IPS DF 6.9 (cell line): ENCODE data around the gene ARMC7.
"Not testable (repeated sequence)": the region's sequence is repeated elsewhere in the genome, so short reads cannot be mapped to it uniquely, and the experiment has no call there.

Experiments
- DNase-seq: peaks from one replicate; pipeline ENCODE4 v3.0.0-alpha.2; 2013; ENCODE audit warnings: low read depth, low spot score
- H3K27ac ChIP-seq: one replicate; pipeline ENCODE4 v1.5.1; 2013; ENCODE audit warnings: low read length, control low read depth
- H3K27me3 ChIP-seq: 2 replicates; pipeline ENCODE4 v1.6.1; 2013; ENCODE audit warnings: mild to moderate bottlenecking, low read length; ENCODE audit not compliant: control insufficient read depth, insufficient read depth
- H3K36me3 ChIP-seq: 2 replicates; pipeline ENCODE4 v1.6.1; 2013; ENCODE audit warnings: low read length; ENCODE audit not compliant: control insufficient read depth, insufficient read depth
- H3K4me1 ChIP-seq: 2 replicates; pipeline ENCODE4 v1.6.1; 2013; ENCODE audit warnings: low read length; ENCODE audit not compliant: control insufficient read depth, insufficient read depth
- H3K4me3 ChIP-seq: 2 replicates; pipeline ENCODE4 v1.5.1; 2013; ENCODE audit warnings: mild to moderate bottlenecking, low read length
- H3K9me3 ChIP-seq: 2 replicates; pipeline ENCODE4 v1.6.1; 2013; ENCODE audit warnings: low read length, inconsistent platforms; ENCODE audit not compliant: control insufficient read depth, insufficient read depth
- WGBS: extraction: QIAGEN DNeasy Blood & Tissue Kit; methylation state at CpG from one replicate; pipeline ENCODE4 v1.1.7; 2013; ENCODE audit warnings: mixed read lengths, missing lambda C conversion rate; ENCODE audit not compliant: insufficient read length, insufficient coverage; 5-methylcytosine and 5-hydroxymethylcytosine counted together

The ARMC7 gene

GRCh38 chr17:75067856-75068255 is 41.9 kb upstream of the ARMC7 start:
- no peaks in the 10 kb centered on the region for H3K4me1 ChIP-seq
- no peak for DNase-seq
- H3K27ac ChIP-seq, result no peak overlapping the region
- H3K36me3 ChIP-seq, result peaks cover 8% of the 10 kb centered on the region
- no peak overlapping the region for H3K4me3 ChIP-seq
- WGBS, result no CpG with 5 or more reads among the region's 4 CpGs
- no peaks in the 10 kb centered on the region for H3K27me3 ChIP-seq
- no peaks in the 10 kb centered on the region for H3K9me3 ChIP-seq

- Histone ChIP-seq H3K27ac (no peak overlapping the region), H3K4me3 (no peak overlapping the region), H3K9me3 (no peaks in the 10 kb centered on the region), H3K36me3 (no peaks in the 10 kb centered on the region; the same call in 1 of the 2 replicates), H3K27me3 (no peaks in the 10 kb centered on the region), H3K4me1 (no peaks in the 10 kb centered on the region)
- no CpG with 5 or more reads among the region's 8 CpGs for WGBS
- DNase-seq, result no peak
Observed at GRCh38 chr17:75068750-75069149, 41.0 kb upstream of the ARMC7 start.

DNA sequence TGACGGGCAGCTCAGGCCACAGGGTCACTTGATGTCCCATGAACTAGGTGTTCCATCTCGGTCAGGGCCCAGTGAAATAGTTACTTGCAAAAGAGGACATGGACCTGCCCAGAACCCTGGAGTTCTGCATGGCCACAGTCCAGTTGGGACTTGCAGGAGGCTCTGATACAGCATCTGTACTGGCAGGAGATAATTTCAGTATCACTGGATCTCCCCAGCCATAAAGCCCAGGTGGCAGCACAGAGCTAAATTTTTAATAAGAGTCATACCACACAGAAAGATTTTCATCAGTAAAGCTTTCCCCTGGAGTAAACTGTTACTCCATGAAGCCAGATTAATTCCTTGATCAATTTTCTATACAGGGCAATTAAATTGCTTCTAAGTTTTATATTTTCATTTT is 40.0 kb upstream of the ARMC7 start:
- no CpG with 5 or more reads among the region's 2 CpGs for WGBS
- no peak overlapping the region for H3K4me3 ChIP-seq
- no peaks in the 10 kb centered on the region for H3K4me1 ChIP-seq
- H3K27ac ChIP-seq, result no peak overlapping the region
- no peak for DNase-seq
- no peaks in the 10 kb centered on the region for H3K27me3 ChIP-seq
- no peaks in the 10 kb centered on the region for H3K9me3 ChIP-seq
- no peaks in the 10 kb centered on the region for H3K36me3 ChIP-seq

GRCh38 chr17:75071478-75072271 is 38.1 kb upstream of the ARMC7 start:
- DNase-seq, H3K4me3 ChIP-seq, H3K4me1 ChIP-seq, H3K36me3 ChIP-seq, H3K9me3 ChIP-seq, H3K27me3 ChIP-seq, H3K27ac ChIP-seq: not testable (repeated sequence)
- WGBS, result no CpG with 5 or more reads among the region's 8 CpGs

GRCh38 chr17:75072909-75073308 is 36.9 kb upstream of the ARMC7 start:
- DNase-seq, H3K36me3 ChIP-seq, H3K27me3 ChIP-seq, H3K4me1 ChIP-seq, H3K4me3 ChIP-seq, H3K27ac ChIP-seq, H3K9me3 ChIP-seq: not testable (repeated sequence)
- no CpG with 5 or more reads among the region's 5 CpGs for WGBS

- Histone ChIP-seq H3K27me3 (no peaks in the 10 kb centered on the region), H3K27ac (no peak overlapping the region), H3K36me3 (no peaks in the 10 kb centered on the region), H3K4me3 (no peak overlapping the region), H3K4me1 (peaks cover 3% of the 10 kb centered on the region; the same call in 1 of the 2 replicates), H3K9me3 (no peaks in the 10 kb centered on the region)
- WGBS, result no CpG with 5 or more reads among the region's 5 CpGs
- DNase-seq, result no peak
Observed at GRCh38 chr17:75073618-75074047, 36.1 kb upstream of the ARMC7 start.

DNA sequence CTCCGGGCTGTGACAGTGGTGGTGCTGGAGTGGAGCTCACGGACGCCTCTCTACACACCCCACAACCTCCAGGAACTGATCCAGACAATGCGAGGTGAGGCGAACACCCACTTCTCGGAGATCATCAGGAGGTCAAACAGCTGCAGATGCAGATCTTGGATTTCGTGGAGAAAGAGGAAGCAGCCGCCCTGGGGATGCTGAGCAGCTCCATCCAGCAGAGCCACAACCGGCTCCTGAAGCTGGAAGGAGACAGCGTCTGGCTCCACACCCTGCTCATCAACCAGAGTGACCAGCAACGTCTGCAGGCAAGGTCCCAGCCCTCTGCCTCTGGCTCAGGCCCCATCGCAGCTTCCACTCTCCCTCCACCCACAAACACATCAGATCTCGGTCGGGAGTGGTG is 35.2 kb upstream of the ARMC7 start:
- no peak overlapping the region for H3K27ac ChIP-seq
- no peaks in the 10 kb centered on the region for H3K36me3 ChIP-seq
- peaks cover 3% of the 10 kb centered on the region; the same call in 1 of the 2 replicates for H3K4me1 ChIP-seq
- no CpG with 5 or more reads among the region's 14 CpGs for WGBS
- H3K9me3 ChIP-seq, result no peaks in the 10 kb centered on the region
- no peaks in the 10 kb centered on the region for H3K27me3 ChIP-seq
- DNase-seq, result no peak
- H3K4me3 ChIP-seq, result no peak overlapping the region

DNA sequence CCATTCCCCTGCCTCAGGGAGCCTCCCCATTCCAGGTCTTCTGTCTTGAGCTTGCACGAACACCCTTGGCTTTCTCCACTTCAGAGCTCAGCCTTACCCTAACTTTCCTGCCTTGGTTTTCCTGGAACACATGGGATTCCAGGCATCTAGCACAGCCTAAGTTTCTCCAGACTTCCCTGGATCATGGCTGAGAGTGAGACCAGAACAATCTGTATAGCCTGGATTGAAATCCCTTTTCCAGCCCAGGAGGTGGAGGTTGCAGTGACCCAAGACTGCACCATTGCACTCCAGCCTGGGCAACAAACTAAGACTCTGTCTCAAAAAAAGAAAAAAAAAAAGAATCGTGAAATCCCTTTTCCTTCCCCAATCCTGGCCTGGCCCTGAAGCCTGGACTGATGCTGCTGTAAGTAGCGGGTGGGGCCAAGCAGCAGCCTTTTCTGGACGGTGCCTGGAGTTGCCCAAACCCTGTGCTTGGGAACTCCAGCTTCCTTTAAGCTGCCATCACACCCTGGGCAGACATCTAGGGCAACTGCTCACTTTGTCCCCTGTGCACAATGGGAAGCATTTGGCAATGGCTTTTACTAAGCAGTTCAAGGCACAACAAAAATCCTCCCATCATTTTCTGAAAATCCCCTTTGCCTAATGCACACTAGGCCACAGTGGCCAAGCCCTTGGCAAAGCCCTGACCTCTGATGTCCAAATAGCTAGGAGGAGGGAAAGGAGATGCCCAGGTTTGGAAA is 34.0 kb upstream of the ARMC7 start:
- H3K9me3 ChIP-seq, result no peaks in the 10 kb centered on the region
- H3K36me3 ChIP-seq, result no peaks in the 10 kb centered on the region
- no peaks in the 10 kb centered on the region for H3K27me3 ChIP-seq
- no peak for DNase-seq
- no CpG with 5 or more reads among the region's 4 CpGs for WGBS
- no peak overlapping the region for H3K4me3 ChIP-seq
- peaks cover 3% of the 10 kb centered on the region; the same call in 1 of the 2 replicates for H3K4me1 ChIP-seq
- no peak overlapping the region for H3K27ac ChIP-seq

- Histone ChIP-seq H3K9me3 (no peaks in the 10 kb centered on the region), H3K27me3 (no peaks in the 10 kb centered on the region), H3K4me3 (no peak overlapping the region), H3K4me1 (peaks cover 3% of the 10 kb centered on the region; the same call in 1 of the 2 replicates), H3K36me3 (no peaks in the 10 kb centered on the region), H3K27ac (no peak overlapping the region)
- WGBS, result no CpG with 5 or more reads among the region's 30 CpGs
- DNase-seq, result no peak
Observed at GRCh38 chr17:75077072-75077495, 32.7 kb upstream of the ARMC7 start.

GRCh38 chr17:75077496-75078283 is 32.1 kb upstream of the ARMC7 start:
- Histone ChIP-seq H3K27me3 (no peaks in the 10 kb centered on the region), H3K36me3 (no peaks in the 10 kb centered on the region), H3K27ac (no peak overlapping the region), H3K9me3 (no peaks in the 10 kb centered on the region), H3K4me1 (peaks cover 6% of the 10 kb centered on the region; the same call in 1 of the 2 replicates), H3K4me3 (no peak overlapping the region)
- DNase-seq, result no peak
- WGBS, result no CpG with 5 or more reads among the region's 53 CpGs
